Mesenchymal stem cell (in vitro differentiated cells and primary cell): ENCODE results near the gene BTBD16.
A peak's percentile ranks its signal among the peaks of the same experiment; 100 is the strongest.

ENCODE experiments used
- DNase-seq: peaks from one replicate; pipeline ENCODE4 v3.0.0-alpha.2; 2013
- H2AFZ ChIP-seq: one replicate; pipeline ENCODE4 v1.6.1; 2013; ENCODE audit warnings: low read depth, mild to moderate bottlenecking, control low read depth, inconsistent platforms, low read length, moderate library complexity
- H2AK5ac ChIP-seq: 2 replicates; pipeline ENCODE4 v1.6.1; 2013; ENCODE audit warnings: low read length, moderate library complexity, mild to moderate bottlenecking, inconsistent platforms; ENCODE audit not compliant: severe bottlenecking
- H2BK120ac ChIP-seq: one replicate; pipeline ENCODE4 v1.6.1; 2013; ENCODE audit warnings: low read depth, mild to moderate bottlenecking, inconsistent platforms, low read length, moderate library complexity
- H2BK12ac ChIP-seq, 2 experiments: one replicate each; pipeline ENCODE4 v1.6.1; 2013; ENCODE audit warnings: inconsistent platforms in 2 of 2, low read length in 2 of 2, mild to moderate bottlenecking in 2 of 2, moderate library complexity in 2 of 2, control low read depth in 1 of 2
- H2BK15ac ChIP-seq: one replicate; pipeline ENCODE4 v1.6.1; 2013; ENCODE audit warnings: mild to moderate bottlenecking, low read depth, inconsistent platforms; ENCODE audit not compliant: poor library complexity, severe bottlenecking
- H2BK5ac ChIP-seq: 2 replicates; pipeline ENCODE4 v1.6.1; 2013; ENCODE audit warnings: low read depth, mild to moderate bottlenecking, low read length, control low read depth, inconsistent platforms; ENCODE audit not compliant: poor library complexity, severe bottlenecking
- H3K14ac ChIP-seq, 2 experiments: one replicate each; pipeline ENCODE4 v1.6.1; 2013; ENCODE audit warnings: inconsistent platforms in 2 of 2, low read length in 2 of 2, control low read depth in 1 of 2, mild to moderate bottlenecking in 1 of 2, moderate library complexity in 1 of 2
- H3K18ac ChIP-seq, 2 experiments: one replicate each; pipeline ENCODE4 v1.6.1; 2013; ENCODE audit warnings: inconsistent platforms in 2 of 2, low read length in 2 of 2, control low read depth in 1 of 2, low read depth in 1 of 2, mild to moderate bottlenecking in 1 of 2
- H3K23ac ChIP-seq, 2 experiments: one replicate each; pipeline ENCODE4 v1.6.1; 2013; ENCODE audit warnings: inconsistent platforms in 2 of 2, low read length in 2 of 2, mild to moderate bottlenecking in 2 of 2, moderate library complexity in 2 of 2, control low read depth in 1 of 2
- H3K27ac ChIP-seq: 2 replicates; pipeline ENCODE4 v1.5.1; 2013; ENCODE audit warnings: mild to moderate bottlenecking, moderate library complexity, low read length, control low read depth, inconsistent platforms; ENCODE audit not compliant: poor library complexity, severe bottlenecking
- H3K27me3 ChIP-seq, 2 experiments: 2 replicates each; pipeline versions ENCODE4 v1.6.1 to v1.7.0; 2013; ENCODE audit warnings: low read length in 2 of 2, mild to moderate bottlenecking in 2 of 2, moderate library complexity in 2 of 2, control low read depth in 1 of 2, inconsistent platforms in 1 of 2; ENCODE audit not compliant: control insufficient read depth in 1 of 2, insufficient read depth in 1 of 2
- H3K36me3 ChIP-seq, 2 experiments: 2 replicates each; pipeline versions ENCODE4 v1.6.1 to v1.7.0; 2013; ENCODE audit warnings: low read length in 2 of 2, control low read depth in 1 of 2, inconsistent platforms in 1 of 2, low read depth in 1 of 2, mild to moderate bottlenecking in 1 of 2; ENCODE audit not compliant: insufficient read depth in 2 of 2, control insufficient read depth in 1 of 2
- H3K4ac ChIP-seq, 2 experiments: one replicate each; pipeline ENCODE4 v1.6.1; 2013; ENCODE audit warnings: inconsistent platforms in 2 of 2, low read length in 2 of 2, mild to moderate bottlenecking in 2 of 2, moderate library complexity in 2 of 2, control low read depth in 1 of 2, low read depth in 1 of 2
- H3K4me1 ChIP-seq: 2 replicates; pipeline ENCODE4 v1.6.1; 2013; ENCODE audit warnings: low read depth, low read length, control low read depth; ENCODE audit not compliant: control insufficient read depth, insufficient read depth
- H3K4me2 ChIP-seq: 2 replicates; pipeline ENCODE4 v1.6.1; 2013; ENCODE audit warnings: low read length, mild to moderate bottlenecking, inconsistent platforms; ENCODE audit not compliant: poor library complexity, severe bottlenecking
- H3K4me3 ChIP-seq, 2 experiments: 2 replicates each; pipeline versions ENCODE4 v1.5.1 to v1.7.0; 2013; ENCODE audit warnings: low read length in 2 of 2, mild to moderate bottlenecking in 2 of 2, control low read depth in 1 of 2, low read depth in 1 of 2; ENCODE audit not compliant: insufficient read depth in 1 of 2
- H3K79me1 ChIP-seq: replicated peaks from 2 replicates; pipeline ENCODE4 v1.6.1; 2013; ENCODE audit warnings: mild to moderate bottlenecking, control low read depth, low read length, inconsistent platforms; ENCODE audit not compliant: poor library complexity, severe bottlenecking
- H3K9ac ChIP-seq: 2 replicates; pipeline ENCODE4 v1.7.0; 2013; ENCODE audit warnings: mild to moderate bottlenecking, low read length, moderate library complexity
- H3K9me3 ChIP-seq: 2 replicates; pipeline ENCODE4 v1.7.0; 2013; ENCODE audit warnings: mild to moderate bottlenecking, low read length; ENCODE audit not compliant: control insufficient read depth
- H4K8ac ChIP-seq: one replicate; pipeline ENCODE4 v1.6.1; 2013; ENCODE audit warnings: inconsistent platforms, mild to moderate bottlenecking, low read length, moderate library complexity
- H4K91ac ChIP-seq: one replicate; pipeline ENCODE4 v1.6.1; 2013; ENCODE audit warnings: mild to moderate bottlenecking, low read length, inconsistent platforms
- WGBS: methylation state at CpG from one replicate; pipeline ENCODE4 v1.1.7; 2013; ENCODE audit warnings: mixed read lengths; 5-methylcytosine and 5-hydroxymethylcytosine counted together

The BTBD16 gene

DNA sequence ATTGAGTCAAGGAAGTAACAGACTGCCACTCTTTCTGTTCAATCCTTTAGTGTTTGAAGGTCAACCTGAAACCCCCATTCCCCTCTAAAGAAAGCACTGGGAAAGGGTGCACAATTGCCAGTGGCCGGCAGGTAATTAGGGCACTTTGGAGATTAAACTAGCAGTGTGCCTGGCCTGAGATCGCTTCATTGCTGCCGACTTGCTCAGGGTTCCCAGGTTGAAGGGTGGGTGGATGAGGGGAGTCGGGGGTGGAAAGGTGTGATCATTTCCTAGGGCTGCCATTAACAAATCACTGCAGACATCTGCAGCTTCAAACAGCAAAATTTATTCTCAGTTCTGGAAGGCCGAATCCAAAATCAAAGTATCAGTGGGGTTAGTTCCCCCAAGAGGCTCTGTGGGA lies 16.3 kb upstream of the BTBD16 start:
- peaks cover 16% of the 10 kb centered on the region for H3K4me1 ChIP-seq
- peaks cover 17 to 36% of the 10 kb centered on the region in 2 experiments for H3K36me3 ChIP-seq
- no peak overlapping the region for H3K14ac ChIP-seq
- no peak overlapping the region for H2BK12ac ChIP-seq
- no peak overlapping the region for H2AK5ac ChIP-seq
- no peak overlapping the region for H3K4me2 ChIP-seq
- no peaks in the 10 kb centered on the region for H3K27me3 ChIP-seq
- WGBS: 98% methylated on average over 1 of the region's 5 CpGs
- no peak overlapping the region for H2BK5ac ChIP-seq
- H2AFZ ChIP-seq: no peak overlapping the region
- H3K4ac ChIP-seq: no peak overlapping the region
- peaks cover 2% of the 10 kb centered on the region for H3K79me1 ChIP-seq
- H4K91ac ChIP-seq: no peak overlapping the region
- H3K27ac ChIP-seq: no peak overlapping the region
- H3K4me3 ChIP-seq: no peak overlapping the region
- no peak overlapping the region for H3K23ac ChIP-seq
- no peak overlapping the region for H3K18ac ChIP-seq
- no peaks in the 10 kb centered on the region for H3K9me3 ChIP-seq
- H3K9ac ChIP-seq: no peak overlapping the region
- no peak overlapping the region for H2BK120ac ChIP-seq
- no peak overlapping the region for H2BK15ac ChIP-seq
- DNase-seq: no peak
- H4K8ac ChIP-seq: no peak overlapping the region

DNA sequence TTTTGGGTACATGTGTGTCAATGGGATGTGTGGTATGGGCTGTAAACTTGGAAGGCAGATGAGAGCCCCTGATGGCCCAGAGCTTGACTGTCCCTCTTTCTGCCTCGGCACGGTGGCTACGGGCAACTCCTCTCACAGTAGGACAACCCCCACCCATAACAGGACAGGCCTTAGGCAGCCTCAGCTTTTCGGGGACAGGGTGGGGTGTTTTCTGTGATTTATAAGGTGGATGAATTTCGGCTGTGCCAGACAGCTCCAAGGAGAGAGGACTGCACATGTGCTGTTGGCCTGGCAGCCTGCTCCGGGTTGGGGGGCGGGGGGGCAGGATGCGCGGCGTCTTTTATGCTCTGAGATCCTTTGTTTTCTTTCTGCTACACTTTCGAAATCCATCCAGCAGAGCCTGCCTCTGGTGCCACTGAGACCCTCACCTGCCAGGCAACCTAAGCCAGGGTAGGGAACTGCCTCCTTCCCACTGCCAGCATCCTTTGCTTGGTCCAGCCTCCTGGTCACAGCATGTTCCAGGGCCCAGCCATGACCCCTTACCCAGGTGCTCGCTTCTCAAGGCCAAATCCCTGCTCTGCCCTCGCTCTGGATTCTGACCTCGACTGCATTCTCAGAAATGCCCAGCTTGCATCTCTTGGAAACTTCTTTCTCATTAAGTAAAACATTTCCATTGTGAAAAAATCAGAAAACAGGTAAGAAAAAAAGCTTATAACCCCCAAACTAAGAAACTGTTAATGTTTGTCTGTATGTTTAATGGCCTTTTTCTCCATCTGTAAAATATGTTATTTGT lies 15.4 kb upstream of the BTBD16 start:
- no peak overlapping the region for H2BK15ac ChIP-seq
- no peak overlapping the region for H3K14ac ChIP-seq
- H4K91ac ChIP-seq: no peak overlapping the region
- no peak overlapping the region for H2AFZ ChIP-seq
- no peak overlapping the region for H3K9ac ChIP-seq
- H3K4me2 ChIP-seq: no peak overlapping the region
- peaks cover 2% of the 10 kb centered on the region for H3K79me1 ChIP-seq
- H3K18ac ChIP-seq: no peak overlapping the region
- no peak overlapping the region for H2BK120ac ChIP-seq
- H4K8ac ChIP-seq: no peak overlapping the region
- no peak overlapping the region for H3K27ac ChIP-seq
- no peak for DNase-seq
- H2AK5ac ChIP-seq: no peak overlapping the region
- H3K36me3 ChIP-seq: peaks cover 17 to 30% of the 10 kb centered on the region in 2 experiments
- H3K27me3 ChIP-seq: no peaks in the 10 kb centered on the region
- peaks cover 16% of the 10 kb centered on the region for H3K4me1 ChIP-seq
- 95% methylated on average over 11 of the region's 14 CpGs for WGBS
- H2BK12ac ChIP-seq: no peak overlapping the region
- H2BK5ac ChIP-seq: no peak overlapping the region
- H3K4me3 ChIP-seq: no peak overlapping the region
- no peaks in the 10 kb centered on the region for H3K9me3 ChIP-seq
- no peak overlapping the region for H3K23ac ChIP-seq
- no peak overlapping the region for H3K4ac ChIP-seq

DNA sequence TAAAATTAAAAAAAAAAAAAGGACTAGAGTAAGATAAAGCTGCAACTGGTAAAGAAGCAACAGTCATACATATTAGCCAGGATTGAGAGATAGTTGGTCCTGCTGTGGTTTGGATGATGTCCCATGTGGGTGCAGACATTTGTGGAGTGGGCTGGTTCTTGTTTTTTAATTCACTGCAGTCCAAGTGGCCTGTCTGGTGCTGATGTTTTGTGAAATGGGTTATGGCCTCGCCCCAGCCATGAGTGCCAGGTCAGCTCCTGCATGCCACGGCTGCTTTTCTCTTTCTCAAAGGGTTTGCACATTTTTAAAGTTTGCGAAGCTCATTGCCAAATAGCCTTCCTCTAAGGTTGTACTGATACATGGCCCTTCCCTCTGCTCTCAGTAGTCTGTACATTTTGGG lies 14.1 kb upstream of the BTBD16 start:
- WGBS: 100% methylated on average over 3 of the region's 3 CpGs
- peaks cover 2% of the 10 kb centered on the region for H3K79me1 ChIP-seq
- H3K9me3 ChIP-seq: peaks cover 7% of the 10 kb centered on the region
- no peaks in the 10 kb centered on the region for H3K27me3 ChIP-seq
- no peak overlapping the region for H2AFZ ChIP-seq
- H3K4me1 ChIP-seq: peaks cover 16% of the 10 kb centered on the region
- H3K14ac ChIP-seq: no peak overlapping the region
- no peak overlapping the region for H2AK5ac ChIP-seq
- H3K9ac ChIP-seq: no peak overlapping the region
- H3K4ac ChIP-seq: no peak overlapping the region
- peaks cover 14 to 30% of the 10 kb centered on the region in 2 experiments for H3K36me3 ChIP-seq
- DNase-seq: no peak
- no peak overlapping the region for H2BK15ac ChIP-seq
- H4K91ac ChIP-seq: no peak overlapping the region
- no peak overlapping the region for H2BK5ac ChIP-seq
- H3K4me3 ChIP-seq: no peak overlapping the region
- no peak overlapping the region for H3K4me2 ChIP-seq
- no peak overlapping the region for H2BK12ac ChIP-seq
- no peak overlapping the region for H2BK120ac ChIP-seq
- no peak overlapping the region for H3K27ac ChIP-seq
- H3K23ac ChIP-seq: no peak overlapping the region
- H3K18ac ChIP-seq: no peak overlapping the region
- no peak overlapping the region for H4K8ac ChIP-seq

DNA sequence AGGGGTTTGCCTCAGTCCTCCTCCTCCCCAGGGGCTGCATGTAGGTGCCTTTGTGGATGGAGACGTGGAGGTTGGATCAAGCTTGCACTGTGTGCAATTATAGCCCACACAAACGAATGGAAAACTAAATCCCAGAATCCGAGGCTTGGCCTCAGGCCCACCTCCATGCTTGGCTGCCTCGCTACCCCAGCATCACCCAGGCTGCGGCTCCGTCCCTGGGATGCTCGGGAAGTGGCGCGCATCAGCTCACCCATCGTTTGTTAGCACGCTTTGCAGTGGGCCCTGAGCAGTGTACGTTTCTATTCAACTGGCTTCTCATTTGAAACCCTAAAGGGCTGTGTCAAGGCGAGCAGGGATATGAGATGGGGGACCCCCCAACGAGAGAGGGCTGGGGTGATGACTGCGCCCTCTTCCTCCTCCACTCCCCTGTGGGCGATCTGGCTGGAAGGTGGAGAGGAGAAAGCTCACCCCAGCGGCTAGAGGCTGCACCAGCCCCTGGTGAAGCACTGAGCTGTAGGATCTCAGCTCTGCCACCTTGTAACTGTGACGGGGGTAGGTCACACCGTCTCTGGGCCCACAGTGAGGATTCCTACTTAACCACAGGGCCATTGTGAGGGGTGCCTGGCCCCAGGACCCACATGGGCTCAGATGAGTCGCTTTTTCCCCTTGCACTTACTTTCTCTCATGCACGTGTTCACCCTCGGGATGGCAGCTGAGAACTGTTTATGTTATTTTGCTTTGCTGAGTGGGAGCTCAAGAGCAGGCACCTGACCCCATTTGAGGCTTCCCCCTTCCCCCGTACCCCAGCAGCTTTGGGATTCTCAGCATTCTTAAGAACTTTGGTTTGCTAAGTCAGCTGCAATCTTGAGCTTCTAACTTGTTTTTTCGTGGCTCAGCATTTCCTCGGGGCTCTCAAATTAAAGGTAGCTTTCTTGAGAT lies 12.7 kb upstream of the BTBD16 start:
- no peak overlapping the region for H3K4me3 ChIP-seq
- no peak overlapping the region for H3K23ac ChIP-seq
- H3K14ac ChIP-seq: no peak overlapping the region
- peaks cover 13% of the 10 kb centered on the region for H3K4me1 ChIP-seq
- 73% methylated on average over 24 of the region's 25 CpGs for WGBS
- peak; percentile 77 for DNase-seq
- no peak overlapping the region for H2BK120ac ChIP-seq
- no peak overlapping the region for H2BK15ac ChIP-seq
- H4K8ac ChIP-seq: no peak overlapping the region
- no peak overlapping the region for H3K9ac ChIP-seq
- peak overlapping the region in 1 of 2 experiments; percentile 67 for H3K4ac ChIP-seq
- H3K18ac ChIP-seq: peak overlapping the region; percentile 34 to 81
- no peak overlapping the region for H2BK5ac ChIP-seq
- H3K27ac ChIP-seq: peak overlapping the region; percentile 13
- peak overlapping the region; percentile 28 for H4K91ac ChIP-seq
- no peak overlapping the region for H2AFZ ChIP-seq
- H3K79me1 ChIP-seq: no peaks in the 10 kb centered on the region
- peak overlapping the region; percentile 13 for H2AK5ac ChIP-seq
- H2BK12ac ChIP-seq: peak overlapping the region in 1 of 2 experiments; percentile 29
- peaks cover 13% of the 10 kb centered on the region for H3K9me3 ChIP-seq
- H3K27me3 ChIP-seq: no peaks in the 10 kb centered on the region
- peaks cover 10 to 23% of the 10 kb centered on the region in 2 experiments for H3K36me3 ChIP-seq
- no peak overlapping the region for H3K4me2 ChIP-seq
